GM18526 (cell line): Measurements from ENCODE around the gene ACSBG1.

Source experiments
- POLR2A ChIP-seq: IDR thresholded peaks from 3 replicates; pipeline ENCODE4 v1.6.1; 2011; ENCODE audit not compliant: insufficient read length; ENCODE audit errors: extremely low read depth

The ACSBG1 gene, protein sequence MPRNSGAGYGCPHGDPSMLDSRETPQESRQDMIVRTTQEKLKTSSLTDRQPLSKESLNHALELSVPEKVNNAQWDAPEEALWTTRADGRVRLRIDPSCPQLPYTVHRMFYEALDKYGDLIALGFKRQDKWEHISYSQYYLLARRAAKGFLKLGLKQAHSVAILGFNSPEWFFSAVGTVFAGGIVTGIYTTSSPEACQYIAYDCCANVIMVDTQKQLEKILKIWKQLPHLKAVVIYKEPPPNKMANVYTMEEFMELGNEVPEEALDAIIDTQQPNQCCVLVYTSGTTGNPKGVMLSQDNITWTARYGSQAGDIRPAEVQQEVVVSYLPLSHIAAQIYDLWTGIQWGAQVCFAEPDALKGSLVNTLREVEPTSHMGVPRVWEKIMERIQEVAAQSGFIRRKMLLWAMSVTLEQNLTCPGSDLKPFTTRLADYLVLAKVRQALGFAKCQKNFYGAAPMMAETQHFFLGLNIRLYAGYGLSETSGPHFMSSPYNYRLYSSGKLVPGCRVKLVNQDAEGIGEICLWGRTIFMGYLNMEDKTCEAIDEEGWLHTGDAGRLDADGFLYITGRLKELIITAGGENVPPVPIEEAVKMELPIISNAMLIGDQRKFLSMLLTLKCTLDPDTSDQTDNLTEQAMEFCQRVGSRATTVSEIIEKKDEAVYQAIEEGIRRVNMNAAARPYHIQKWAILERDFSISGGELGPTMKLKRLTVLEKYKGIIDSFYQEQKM

DNA sequence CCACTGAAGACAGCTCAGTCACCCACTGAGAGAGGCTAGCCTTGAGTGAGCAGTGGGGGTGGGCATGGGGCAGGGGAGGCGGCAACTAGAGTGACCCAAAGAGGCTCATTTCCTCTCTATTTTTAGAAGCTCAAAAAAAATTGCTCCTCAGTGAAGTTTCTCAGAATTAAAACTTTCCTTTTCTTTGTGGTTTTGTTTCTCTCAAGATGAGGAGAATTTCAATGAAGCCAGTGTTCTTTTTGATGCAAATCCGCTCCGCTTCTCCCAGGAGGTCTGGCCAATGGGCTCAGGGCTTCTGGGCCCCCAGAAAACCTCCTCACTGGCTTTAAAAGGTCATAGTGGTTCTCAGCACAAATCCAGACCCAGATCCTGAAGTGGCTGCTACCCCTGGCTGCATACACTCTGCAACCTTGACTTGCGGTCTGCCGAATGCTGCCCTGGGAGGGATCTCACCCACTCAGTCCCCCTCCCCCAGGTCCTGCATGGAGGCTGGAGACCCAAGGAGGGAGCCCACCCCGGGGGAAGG lies at the start of gene ACSBG1:
ACSBG1 (minus strand) TSS at position 51 of the 526 bp plus-strand sequence. CDS start 64 bp downstream, outside the sequence.
- no peak for TF ChIP-seq POLR2A

DNA sequence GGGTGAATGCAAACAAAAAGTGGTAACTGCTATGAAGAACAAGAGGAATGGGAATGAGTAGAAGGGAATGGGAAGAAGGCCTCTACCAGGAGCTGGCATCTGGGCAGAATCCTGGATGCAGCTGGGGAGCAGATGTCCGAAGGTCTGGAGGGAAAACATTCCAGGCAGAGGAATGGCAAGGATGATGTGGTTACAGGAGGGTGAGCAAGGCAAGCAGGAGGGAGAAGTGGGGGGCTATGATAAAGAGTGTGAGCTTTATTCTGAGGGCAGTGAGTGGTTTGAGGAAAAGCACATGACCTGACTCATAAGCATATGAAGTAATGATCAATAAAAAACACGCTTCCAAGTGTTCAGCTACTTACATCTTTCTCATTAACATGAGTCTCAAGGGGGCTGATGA lies 48.0 kb upstream of the ACSBG1 start:
- TF ChIP-seq POLR2A: no peak

DNA sequence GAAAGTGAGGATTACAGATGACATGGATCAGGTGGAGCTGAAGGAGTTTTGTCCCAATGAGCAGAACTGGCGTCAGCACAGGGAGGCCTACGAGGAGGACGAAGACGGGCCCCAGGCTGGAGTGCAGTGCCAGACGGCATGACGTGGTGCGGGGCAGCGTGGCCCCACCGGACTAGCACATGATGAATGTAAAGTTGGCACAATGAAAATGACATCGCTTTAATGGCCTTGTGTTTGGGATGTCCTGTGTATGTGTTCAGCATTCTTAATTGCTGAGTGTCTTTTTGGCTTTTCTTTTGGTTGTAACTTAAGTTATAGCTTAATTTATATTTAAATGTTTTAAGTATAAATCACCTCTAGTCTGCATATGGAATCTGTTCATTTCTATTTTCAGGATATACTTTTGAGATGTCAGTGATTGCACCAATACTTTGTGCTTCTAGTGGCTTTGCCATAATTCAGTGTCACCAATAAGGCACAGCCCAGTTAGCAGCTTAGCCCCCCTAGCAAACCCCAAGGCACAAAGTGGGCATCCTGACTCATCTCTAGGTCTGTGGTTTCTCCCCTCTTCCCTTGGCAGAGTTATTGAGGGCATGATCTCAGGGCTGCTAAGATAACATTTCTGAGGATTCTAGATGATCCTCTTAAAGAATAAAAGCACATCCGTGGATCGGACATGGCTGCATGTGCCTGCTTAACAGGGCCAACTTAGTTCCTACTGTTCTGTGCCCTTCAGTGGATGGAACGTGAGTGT lies 46.1 kb upstream of the ACSBG1 start:
- no peak for TF ChIP-seq POLR2A

DNA sequence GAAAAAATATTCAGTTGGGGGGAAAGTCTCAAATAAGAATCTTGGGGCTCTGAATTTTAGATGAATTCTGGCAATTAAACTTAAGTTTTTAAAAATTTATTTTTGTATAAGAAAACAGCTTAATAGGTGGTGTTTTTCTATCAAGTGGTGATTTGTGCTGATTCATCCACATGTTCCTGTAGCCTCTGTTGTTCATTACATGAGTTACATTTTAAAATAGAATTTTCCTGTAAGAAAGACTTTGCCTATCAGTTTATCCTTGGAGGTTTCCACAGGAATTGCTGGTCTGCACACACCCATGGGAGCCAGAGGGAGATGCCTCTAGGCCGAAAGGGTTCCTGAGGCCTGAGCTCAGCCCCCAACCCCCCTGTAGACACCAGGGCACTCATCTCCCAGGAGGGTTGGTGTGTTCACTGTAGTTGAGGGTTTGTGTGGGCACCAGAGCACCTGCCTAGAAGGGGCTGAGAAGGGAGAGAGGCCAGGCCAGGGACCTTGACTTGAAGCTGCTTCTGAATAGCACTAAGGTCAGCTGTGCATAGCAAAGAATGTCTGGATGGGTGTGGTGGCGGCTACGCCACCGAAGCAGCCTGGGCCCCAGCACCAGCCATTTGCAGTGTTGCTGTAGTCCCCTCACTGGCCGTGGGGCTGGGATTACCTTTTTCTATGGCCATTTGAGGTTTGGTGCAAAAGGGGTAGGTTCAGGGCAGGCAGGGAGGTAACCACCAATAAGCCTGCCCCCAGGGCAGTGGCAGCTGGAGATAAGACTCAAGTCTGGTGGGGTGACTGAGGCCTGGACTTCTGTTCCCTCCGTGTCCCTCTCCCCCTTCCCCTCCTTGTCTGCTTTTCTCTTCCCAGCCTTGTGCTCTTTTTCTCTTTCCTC lies 41.9 kb upstream of the ACSBG1 start:
- no peak for TF ChIP-seq POLR2A

DNA sequence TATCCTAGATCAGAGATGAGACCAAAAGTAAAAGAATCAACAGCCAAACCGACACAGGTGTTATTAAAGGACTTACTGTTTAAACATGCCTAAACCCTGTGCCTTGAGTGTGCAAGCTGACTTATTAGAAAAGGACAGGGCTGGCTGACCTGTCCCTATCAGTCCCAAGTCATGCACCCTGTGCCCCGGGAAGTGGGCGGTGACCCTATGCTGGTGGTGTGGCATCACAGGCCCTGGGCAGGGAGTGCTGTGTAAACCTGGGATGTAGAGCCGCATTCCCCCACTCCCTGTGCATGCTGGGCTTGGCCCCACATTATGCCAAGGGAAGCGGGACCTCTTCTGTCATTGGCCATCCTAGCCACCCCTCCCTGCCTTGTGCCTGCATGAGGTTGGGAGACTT lies 40.6 kb upstream of the ACSBG1 start:
- TF ChIP-seq POLR2A: no peak

DNA sequence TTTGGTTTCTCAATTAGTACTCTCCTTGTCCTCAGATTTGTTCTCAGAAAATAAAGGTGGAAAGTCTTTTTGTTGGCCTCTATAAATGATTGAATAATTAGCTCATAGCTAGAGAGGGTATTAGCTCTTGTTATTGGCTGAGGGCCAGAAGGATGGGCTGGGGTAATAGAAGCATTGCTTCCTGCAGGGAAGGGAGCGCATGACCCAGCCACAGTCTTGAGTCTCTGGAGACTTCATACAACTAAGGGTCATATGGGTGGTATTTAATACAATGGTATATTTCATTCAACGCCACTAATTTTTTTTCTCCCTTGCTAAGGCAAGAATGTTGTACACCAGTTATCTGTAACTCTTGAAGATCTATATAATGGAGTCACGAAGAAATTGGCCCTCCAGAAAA lies 38.4 kb upstream of the ACSBG1 start:
- TF ChIP-seq POLR2A: no peak

DNA sequence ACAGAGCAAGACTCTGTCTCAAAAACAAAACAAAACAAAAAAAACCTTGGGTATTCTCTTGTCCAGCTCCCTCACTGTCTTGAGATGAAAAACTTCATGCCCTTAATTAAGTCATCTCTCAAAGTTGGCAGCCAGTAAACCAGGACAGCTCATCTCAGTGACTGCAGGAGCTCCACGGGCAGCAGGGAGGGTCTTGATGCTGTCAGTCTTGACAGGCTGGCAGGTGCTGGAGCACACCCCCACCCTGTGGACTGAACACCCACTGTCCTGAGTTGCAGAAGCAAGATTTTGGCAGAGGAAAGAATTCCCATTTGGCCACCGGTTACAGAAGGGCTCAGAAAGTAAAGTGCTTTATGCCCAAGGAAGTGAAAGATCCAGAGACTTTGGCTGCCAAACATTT lies 38.0 kb upstream of the ACSBG1 start:
- TF ChIP-seq POLR2A: no peak

DNA sequence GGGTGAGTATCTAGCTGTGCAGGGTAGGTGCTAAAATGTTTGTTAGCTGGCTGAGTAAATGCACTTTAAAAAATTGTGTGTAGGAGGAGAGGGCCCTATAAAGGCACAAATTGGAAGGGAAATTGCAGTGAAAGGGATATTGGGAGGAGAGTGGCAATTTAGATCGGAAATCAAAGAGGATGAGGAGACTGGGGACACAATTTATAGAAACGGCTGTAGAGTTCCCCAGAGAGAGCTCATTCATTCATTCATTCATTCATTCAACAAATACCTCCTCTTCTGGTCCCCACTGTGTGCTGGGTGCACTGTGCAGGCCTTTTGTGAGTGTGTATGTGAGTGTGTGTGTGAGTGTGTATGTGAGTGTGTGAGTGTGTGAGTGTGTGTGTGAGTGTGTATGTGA lies 32.4 kb upstream of the ACSBG1 start:
- no peak for TF ChIP-seq POLR2A

DNA sequence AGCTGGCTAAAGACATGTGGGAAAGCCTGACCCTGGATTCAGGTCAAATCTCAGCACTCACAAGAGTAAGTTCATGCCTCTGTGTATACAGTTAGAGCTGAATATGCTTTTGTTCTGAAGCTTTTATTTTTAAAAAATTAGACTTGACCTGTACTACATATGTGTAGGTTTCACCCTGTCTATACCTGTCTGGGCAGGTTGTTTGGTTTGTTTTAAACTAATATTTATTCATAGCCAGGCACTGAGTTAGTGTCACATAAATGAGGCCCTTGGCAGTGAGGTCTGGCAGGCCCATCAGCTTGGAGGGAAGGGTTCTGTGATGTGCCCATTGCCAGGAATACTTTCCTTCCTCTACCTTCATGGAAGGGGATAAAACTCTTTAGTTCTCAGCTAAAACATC lies 31.9 kb upstream of the ACSBG1 start:
- TF ChIP-seq POLR2A: no peak

DNA sequence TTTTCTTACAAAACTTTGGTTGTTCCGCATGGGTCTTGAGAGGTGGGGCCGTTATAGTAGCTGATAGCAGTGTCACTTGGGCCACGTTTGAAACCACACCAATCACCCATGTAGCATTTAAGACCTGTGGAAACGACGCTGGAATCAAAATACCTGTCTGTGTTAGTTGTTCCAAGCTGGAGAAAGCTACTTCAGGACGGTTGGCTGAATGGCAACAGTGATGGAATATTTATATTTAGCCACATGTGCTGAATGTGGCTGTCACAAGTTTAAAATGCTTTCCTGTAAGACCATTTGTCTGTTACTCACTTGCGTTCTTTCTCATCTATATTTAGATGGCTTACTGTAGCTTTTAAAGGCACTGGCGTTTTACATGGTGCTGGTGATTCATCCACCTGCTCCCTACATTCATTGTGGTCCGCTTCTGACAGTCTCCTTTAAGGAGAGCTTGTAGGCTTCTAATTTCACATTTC lies 31.4 kb upstream of the ACSBG1 start:
- TF ChIP-seq POLR2A: no peak

DNA sequence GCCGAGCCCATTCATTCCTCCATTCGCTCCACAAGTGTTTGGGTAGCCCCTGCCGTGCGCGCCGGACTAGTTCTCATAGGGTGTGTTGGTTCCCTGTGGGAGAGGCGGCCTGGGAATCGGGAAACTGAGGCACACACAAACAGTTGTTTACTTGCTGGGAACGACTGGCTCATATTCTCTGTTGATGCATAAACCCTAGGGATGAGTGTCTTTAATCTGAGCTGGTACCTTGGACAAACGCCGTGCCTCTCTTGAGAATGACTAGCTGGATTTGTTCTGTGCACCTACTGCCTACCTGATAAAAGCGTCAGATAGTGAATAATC lies 30.7 kb upstream of the ACSBG1 start:
- no peak for TF ChIP-seq POLR2A

DNA sequence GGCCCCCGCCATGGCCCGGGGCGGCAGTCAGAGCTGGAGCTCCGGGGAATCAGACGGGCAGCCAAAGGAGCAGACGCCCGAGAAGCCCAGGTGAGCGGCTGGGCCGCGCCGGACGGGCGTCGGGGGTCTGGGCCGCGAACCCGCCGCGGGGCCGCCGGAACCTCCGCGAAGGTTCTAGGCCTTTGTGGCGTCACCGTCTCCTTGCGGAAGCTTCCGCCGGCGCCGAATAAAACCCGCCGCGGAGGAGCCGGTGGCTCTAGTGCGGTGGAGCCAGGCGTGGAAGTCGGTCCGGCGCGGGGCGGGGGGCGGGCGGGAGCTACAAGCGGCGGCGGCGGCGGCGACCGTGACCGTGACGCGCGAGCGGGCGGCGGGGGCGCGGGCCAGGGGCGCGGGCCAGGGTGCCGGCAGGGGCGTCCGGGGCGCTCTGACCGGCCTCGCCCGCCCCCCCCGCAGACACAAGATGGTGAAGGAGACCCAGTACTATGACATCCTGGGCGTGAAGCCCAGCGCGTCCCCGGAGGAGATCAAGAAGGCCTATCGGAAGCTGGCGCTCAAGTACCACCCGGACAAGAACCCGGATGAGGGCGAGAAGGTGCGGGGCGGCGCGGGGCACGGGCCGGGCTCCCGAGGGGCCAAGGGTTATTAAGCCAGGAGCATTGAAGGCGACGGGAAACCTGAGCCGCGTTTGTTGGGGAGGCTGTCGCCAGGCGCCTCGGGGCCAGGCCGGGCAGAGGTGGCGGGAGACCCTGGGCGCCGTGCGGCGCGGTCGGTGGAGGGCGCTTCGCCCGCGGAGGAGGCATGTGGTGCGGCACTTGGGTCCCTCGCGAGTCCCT lies 30.2 kb upstream of the ACSBG1 start, which contains the start of gene DNAJA4:
DNAJA4 (plus strand) TSS at position 259 of the 833 bp plus-strand sequence; CDS start at position 461, 202 bp downstream.
- peak; percentile 44 for TF ChIP-seq POLR2A

DNA sequence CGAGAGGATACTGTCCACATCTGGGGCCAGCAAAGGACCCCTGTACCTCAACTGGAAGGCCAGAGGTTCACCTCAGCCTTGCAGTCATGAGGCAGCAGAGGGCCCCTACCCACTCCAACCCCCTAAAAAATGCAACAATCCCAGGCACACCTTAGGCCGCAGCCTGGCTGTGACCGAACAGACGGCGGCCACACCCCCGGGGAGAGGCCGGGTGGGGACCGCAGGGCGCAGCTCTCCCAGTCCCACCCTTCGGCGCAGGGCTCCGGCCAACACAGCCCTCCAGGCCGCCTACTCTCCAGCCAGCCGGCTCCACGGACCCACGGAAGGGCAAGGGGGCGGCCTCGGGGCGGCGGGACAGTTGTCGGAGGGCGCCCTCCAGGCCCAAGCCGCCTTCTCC lies 29.5 kb upstream of the ACSBG1 start:
- TF ChIP-seq POLR2A: no peak

DNA sequence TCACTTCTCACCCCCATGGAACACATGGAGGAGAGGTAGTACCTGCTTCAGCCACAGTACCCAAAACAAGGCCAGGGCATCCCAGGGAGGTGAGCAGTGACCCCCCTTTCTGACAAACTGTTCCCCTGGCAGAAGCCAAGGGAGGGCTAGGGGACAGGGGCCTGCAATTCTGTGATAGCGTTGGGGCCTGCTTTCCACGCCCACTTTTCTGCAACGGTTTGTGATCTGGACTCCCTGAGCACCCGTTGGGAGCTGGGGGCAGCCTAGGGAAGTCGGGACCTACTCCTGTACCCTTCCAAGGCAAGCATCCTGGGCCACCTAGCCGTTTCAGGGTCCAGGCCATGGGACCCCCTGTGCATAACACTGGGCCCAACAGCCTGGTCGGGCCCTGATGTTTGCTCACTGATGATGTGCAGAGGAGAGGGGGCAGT lies 29.0 kb upstream of the ACSBG1 start:
- no peak for TF ChIP-seq POLR2A

DNA sequence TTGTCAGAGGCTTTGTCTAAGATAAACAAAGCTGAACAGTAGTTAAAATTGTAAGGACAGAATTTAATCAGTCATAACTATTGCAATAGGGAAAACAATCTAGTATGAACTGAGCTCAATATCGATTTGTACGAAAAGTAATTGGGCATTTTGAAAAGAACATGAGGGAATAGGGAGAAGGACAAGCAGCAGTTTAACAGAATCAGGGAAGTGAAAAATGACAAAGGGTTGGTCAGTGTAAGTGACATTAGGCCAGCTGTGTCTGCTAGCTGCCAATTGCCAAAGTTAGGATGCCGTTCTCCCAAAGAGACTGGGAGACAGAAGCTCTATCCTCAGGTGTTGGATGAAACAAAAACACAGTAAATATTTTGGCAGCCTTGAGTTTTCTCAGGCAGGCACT lies 26.7 kb upstream of the ACSBG1 start:
- TF ChIP-seq POLR2A: no peak
